Measurements from ENCODE around the gene PPP1R14C.

GRCh38 chr6:150145830-150146229 lies 3.0 kb downstream of the PPP1R14C start:
- no peak for TF ChIP-seq POLR2A (IDR thresholded peaks at IDR 0.05)
- no peak for TF ChIP-seq CTCF (IDR thresholded peaks at IDR 0.05)

Measured in uterus (tissue), 2 donors.